Kidney glomerular epithelial cell (primary cell): ENCODE data around the gene SPATS2L.
A peak's percentile ranks its signal among the peaks of the same experiment; 100 is the strongest.

Experiments used
- DNase-seq: peaks from one replicate; lab custom pipeline; 2025; lab: John Stamatoyannopoulos, UW

The SPATS2L gene, protein sequence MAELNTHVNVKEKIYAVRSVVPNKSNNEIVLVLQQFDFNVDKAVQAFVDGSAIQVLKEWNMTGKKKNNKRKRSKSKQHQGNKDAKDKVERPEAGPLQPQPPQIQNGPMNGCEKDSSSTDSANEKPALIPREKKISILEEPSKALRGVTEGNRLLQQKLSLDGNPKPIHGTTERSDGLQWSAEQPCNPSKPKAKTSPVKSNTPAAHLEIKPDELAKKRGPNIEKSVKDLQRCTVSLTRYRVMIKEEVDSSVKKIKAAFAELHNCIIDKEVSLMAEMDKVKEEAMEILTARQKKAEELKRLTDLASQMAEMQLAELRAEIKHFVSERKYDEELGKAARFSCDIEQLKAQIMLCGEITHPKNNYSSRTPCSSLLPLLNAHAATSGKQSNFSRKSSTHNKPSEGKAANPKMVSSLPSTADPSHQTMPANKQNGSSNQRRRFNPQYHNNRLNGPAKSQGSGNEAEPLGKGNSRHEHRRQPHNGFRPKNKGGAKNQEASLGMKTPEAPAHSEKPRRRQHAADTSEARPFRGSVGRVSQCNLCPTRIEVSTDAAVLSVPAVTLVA

DNA sequence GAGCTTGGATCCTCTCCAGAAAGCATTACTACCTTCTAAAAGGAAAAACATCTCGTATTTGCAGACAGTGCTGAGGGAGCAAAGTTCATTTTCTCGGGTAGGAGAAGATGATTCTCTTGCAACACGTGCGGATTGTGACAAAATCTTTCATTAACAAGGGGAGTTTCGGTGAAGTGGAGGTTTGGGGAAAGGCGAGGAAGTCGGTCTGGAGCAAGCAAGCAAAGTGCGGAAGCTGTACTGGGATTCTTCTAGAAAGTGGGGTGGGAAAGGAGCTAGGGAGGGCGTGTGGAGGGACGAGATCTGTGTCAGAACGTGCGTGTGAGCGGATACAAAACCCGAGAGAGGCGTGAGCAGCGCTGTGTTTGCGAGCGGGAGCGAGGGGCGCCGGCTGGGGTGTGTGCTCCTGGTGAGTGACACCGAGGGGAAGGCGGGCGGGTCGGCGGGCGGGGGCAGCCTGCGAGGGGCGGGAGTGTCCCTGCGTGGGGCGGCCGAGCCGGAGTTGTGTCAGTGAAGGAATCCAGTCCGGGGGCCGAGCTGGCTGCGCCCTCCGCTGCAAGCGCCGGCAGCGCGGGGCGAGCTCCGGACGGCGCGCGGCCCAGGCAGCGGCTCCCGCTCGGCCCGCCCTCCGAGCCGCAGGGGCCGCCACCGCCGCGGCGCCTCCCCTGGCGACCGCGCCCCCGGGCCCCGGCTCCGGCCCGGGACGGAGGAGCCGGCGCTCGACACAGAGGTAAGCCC lies at the start of gene SPATS2L:
TSS of gene SPATS2L (plus strand) at position 498 of the 735 bp plus-strand sequence. CDS start 82,552 bp downstream, outside the sequence.
- DNase-seq: peak; percentile 81

DNA sequence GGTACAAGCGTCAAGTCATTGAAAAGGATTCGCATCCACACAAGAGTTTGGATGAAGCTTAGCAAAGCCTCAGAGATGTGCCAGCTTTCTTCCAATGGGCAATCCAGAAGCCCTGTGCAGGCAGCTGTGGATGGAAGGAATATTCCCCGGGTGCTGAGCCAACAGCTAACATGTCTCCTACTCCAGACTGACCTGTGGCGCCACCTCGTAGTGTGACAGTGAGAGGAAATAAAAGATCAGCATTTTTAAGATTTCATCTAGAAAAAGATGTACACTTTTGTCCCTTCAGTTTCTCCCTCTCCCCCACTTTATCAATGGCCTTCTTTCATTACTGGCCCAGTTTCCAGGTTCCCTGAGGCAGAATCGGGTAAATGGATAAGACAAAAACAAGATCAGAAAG lies 48.9 kb upstream of the SPATS2L start:
- no peak for DNase-seq

DNA sequence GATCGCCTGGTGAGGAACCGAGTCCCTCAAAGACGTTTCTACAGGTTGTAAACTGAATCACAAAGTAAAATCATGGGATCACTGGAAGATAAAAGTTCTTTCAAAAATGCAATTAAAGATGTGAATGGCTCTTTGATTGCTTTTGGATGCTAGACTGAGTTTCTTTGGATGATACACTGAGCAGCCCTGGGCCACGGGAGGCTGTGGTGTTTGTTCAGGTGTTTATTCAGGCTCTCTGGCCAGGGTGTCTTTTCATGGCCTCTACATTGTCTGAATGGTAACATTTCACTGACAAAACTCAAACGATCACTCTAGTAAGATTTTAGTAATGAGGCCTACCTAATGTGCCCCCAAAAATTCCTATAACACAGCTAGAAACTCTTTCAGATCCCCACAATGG lies 48.4 kb upstream of the SPATS2L start:
- no peak for DNase-seq

DNA sequence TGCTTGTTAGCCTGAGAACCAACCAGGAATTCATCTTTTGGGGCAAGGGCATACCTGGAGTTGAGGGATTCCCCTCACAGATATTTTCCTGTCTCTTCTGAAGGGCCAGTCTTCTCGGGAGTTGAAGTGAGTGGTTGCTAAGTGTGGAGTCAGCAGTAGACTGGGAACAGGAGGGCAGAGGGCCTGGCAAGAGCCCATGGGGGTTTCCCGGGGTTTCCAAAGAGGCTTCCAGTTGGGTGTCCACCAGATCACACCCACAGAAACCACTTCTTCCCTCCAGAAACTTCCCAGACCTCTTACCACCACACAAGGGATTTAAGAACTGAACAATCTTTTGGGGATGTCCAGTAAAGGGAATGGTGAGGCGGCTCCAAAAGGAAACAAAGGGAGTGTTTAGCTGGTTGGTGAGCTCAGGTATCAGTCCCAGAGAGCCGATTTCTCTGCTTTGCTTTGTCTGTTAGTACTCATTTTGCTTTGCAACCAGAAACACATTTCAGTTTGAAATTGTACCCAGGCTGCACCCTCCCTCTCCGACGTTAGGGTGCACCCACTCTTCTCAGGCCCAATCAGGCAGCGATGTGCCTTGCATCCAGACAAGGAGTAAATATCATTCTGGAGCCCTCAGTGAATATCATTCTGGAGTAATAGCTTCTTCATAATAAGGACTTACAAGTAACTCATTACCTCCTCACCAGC lies 47.5 kb upstream of the SPATS2L start:
- no peak for DNase-seq

DNA sequence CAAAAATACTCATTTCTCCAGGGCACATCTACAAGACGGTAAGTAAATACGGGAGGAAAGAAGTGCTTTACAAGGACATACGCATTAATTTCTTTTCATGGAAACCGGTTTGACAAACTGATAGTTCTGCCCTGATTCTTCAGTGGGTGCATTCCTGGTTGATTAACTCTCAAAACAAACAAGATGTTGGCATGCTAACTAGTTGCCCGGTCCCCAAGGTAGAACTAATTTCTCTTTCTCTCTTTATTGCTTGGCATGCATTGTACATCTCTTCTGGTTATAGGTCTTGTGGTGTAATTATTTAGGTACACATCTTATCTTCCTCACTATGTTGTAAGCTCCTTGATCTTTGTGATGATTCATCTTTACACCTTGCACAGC lies 46.9 kb upstream of the SPATS2L start:
- no peak for DNase-seq

DNA sequence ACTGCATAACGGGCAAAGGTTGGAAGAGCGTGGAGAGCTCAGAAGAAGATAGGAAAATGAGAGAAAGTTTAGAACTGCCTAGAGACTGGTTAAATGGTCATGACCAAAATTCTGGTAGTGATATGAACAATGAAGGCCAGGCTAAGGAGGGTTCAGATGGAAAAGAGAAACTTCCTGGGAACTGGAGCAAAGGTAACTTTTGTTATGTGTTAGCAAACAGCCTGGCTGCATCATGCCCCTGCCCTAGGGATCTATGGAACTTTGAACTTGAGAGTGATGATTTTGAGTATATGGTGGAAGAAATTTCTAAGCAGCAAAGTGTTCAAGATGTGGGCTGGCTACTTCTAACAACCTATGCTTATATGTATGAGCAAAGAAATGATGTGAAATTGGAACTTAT lies 44.4 kb upstream of the SPATS2L start:
- no peak for DNase-seq

DNA sequence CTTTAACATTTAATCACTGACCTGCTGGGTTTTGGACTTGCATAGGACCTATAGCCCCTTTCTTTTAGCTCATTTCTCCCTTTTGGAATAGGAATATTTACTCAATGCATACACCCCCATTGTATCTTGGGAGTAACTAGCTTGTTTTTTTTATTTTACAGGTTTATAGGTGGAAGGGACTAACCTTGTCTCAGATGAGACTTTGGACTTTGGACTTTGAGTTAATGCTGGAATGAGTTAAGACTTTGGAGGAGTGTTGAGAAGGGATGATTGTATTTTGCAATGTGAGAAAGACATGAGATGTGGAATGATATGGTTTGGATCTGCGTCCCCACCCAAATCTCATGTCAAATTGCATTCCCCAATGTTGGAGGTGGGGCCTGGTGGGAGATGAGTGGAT lies 43.2 kb upstream of the SPATS2L start:
- DNase-seq: no peak

DNA sequence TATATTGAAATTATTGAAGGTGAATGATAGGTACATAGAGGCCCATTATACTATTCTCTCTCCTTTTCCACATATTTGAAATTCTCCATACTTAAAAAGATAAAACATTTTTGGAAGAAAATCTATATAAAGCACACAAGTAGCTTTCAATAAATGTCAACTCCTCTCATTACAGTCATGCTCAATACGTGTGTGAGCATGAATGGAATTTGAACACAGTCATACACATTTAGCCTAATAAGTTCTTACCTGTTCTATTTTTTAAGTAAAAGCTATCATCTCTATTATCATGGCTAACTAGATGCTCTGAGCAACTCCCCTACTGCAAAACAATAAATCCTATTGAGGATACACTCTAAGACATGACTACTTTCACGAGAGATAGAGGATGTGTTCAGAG lies 41.9 kb upstream of the SPATS2L start:
- no peak for DNase-seq

DNA sequence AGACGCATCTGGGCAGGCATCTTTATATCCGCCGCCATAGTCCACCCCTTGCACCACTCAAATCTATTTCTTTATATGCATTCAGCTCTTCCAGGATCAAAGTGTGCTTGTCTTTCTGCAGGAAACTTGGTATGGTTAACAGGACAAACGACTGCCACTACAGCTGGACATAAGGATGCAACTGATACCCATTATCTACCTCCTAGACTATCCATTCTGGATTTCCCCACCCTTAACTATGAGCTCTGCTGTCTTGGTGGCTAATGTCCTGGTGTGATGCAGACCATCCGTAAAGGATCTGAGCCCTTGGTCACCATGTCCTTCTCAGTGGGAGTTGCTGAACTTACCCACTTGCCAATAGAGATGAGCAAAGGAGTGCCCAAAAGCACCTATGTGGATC lies 40.1 kb upstream of the SPATS2L start:
- no peak for DNase-seq

DNA sequence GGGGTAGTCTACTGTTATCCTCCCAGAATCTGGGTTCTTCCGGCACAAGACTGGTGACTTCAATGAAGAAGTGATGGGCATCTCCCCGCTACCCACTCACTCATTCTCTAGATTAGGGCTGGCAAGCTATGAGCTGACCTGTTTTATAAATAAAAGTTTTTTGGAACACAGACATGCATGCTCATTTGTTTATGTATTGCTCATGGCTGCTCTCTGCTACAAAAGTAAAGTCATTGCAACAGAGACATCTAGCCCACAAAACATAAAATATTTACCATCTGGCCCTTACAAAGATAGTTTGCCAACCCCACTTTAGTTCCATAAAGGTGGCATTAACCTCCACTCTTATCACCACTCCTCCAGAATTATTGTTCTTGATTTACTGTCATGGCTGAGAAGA lies 39.1 kb upstream of the SPATS2L start:
- no peak for DNase-seq

DNA sequence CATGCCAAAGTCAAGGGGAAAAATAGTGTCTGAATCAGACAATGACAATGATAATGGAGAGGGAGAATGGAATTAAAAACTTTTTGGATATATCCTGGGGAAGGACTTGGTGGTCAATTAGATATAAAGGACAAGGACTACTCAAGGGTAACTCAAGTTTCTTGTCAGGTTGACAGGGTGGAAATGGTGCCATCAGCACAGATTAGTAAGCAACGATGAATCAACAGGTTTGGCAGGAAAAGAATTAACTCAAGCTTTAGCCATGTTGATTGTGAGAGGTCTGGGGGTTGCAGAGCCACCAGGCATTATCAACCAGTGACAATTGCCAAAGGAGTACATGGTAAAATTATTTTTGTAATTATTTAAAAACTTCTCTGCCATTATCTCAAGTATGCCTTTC lies 35.8 kb upstream of the SPATS2L start:
- no peak for DNase-seq

DNA sequence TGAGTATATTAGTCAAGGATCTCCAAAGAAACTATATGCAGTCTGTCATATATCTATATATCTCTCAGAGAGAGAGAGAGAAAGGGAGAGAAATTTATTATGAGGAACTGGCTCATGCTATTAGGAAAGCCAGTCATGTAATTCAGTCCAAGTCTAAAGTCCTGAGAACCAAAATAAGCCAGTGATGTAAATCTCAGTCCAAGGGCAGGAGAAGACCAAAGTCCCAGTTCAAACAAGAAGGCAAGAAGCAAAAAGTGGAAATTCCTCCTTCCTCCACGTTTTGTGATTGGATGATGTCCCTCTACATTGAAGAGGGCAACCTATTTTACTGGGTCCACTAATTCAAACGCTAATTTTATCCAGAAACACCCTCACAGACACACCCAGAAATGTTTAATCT lies 34.2 kb upstream of the SPATS2L start:
- DNase-seq: no peak

DNA sequence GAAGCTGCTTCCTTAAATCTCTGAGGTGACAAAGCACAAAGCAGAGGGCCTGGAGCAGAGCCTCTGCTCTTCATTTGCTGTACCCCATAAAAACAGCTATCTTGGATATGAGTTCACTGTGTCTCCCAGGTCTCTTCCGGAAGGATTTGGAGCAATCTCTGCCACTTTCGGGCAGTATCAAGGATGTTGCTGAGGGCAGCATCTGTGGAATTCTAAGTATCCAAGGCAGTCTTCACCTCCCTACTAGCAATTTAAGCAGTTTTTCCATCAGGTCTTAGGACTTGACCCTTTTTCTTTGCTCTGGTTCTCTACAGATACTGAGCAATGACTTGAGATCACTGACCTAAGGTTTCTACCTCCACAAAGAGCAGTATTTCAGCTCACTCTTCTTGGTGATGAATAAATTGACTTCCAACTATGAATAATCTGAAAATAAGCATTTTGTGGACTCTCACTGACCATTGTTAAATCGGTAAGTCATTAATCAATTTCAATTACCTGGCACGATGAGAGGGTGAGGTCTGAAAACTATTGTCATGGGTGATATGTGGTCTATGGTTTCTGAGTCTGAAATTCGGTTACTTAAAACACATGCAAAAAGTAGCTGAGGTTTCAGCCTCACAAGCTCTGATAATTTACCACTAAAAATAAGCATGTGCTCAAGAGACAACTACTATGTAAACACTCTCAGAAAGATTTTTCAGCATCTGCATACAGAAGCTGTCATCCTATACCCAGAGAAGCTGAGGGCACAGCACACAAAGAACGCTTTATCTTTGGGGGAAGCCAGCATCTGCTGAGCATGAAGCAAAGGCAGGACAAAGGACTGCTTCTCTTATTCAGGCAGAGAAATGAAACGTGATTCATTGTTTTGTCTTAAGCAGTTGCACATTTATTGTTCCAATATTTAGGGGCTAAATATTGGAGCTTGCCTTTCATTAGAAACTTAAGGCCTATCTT lies 32.1 kb upstream of the SPATS2L start:
- DNase-seq: no peak

DNA sequence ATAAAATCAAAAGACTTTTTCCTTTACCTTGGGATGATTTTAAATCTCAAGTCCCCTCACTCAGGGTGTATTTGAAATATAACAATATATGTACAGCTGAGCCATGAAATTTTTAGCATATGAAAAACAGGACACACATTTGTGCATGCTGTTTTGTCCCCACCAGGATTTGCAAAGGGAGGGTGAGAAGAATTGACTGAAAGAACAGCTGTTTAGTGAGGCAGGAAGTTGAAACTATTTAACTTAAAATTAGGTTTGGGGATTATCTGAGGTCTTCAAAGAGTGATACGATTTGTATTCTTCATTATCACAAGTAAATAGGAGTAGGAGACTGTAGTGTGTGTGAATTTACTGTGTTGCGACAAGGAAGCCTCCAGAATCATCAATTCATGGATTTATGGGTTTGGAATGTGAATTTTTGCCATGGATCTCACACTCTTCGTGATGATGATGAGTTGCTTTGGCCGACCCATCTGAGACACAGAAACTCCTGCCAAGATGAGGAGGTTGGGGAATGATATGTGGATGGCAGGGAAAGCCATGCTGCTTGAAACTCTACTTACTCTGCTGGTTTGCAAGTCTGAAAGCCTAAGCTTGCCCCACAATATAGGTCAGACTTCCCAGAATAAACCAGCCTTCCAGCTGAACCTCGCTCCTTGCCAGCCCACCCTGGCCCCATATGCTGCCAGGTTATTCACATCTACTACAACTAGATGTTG lies 31.0 kb upstream of the SPATS2L start:
- DNase-seq: no peak

DNA sequence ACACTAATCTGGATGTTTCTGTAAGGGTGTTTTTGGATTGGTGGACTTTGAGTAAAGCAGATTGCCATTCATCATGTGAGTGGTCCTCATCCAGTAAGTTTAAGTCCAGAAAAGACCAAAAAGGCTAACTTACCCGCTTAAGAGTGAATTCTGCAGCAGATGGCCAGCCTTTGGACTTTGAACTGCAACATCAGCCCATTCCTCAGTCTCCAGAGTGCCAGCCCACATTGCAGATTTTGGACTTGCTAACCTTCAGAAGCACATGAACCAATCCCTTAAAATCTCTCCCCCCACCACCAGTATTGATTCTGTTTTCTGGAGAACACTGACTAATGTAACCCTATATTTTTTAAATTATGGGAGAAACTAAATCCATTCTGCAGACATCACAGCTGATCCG lies 30.0 kb upstream of the SPATS2L start:
- DNase-seq: no peak

DNA sequence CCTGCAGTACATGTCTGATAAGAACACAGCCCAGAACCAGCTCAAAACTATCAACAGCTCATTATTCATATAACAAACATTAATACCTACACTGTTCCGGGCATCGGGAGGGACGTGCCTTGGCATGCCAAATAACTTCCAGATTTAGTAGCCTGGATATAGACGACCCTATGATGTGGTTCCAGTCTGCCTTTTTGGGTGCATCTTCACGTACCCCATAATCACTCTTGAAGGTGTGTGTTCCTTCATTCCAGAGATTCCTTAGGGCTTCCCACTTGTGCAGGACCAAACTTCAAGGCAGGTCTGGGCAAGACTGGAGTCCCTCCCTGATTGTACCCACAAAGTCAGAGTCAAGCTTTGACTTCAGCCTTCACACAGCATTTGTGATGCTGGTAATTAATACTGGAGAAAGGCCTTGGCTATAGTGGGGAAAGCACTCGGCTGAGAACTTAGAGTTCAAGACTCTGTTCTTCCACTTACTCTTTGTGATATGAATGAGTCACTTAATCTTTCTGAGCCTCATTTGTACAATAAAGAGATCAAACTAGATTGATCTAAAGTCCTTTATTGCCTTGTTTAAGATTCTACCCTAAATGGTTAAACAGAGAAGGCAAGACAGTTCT lies 27.7 kb upstream of the SPATS2L start:
- no peak for DNase-seq

DNA sequence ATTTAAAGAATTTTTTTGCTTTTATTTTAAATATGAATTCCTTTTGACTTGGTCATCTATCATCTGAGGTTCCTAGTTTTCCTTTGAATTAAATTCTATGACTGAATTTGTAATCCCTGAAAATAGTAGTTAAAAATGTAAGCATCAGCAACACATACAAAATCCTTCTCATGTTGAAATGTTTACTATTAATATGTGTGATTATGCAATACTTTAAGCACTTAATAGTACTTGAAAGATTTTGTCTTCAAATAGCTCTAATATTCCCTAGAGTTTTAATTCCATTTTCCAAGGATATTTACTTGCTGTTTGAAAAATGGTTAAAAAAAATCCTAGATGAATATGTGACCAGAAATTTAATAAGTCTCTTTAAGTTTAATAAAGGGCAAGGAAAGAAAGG lies 26.6 kb upstream of the SPATS2L start:
- no peak for DNase-seq

DNA sequence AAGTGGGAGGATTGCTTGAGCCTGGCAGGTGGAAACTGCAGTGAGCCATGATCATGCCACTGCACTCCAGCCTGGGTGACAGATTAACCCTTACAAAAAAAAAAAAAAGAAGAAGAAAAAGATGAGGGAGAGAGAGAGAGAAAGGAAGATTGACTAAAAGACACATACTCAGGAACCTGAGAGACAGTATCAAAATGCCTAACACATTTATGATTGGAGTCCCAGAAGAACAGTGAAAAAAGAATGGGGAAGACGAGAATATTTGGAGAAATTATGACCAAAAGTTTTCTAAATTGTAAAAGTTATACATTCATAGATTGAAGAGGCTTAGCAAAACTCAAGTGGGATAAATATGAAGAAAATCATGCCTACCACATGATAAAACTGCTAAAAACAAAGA lies 19.9 kb upstream of the SPATS2L start:
- no peak for DNase-seq

DNA sequence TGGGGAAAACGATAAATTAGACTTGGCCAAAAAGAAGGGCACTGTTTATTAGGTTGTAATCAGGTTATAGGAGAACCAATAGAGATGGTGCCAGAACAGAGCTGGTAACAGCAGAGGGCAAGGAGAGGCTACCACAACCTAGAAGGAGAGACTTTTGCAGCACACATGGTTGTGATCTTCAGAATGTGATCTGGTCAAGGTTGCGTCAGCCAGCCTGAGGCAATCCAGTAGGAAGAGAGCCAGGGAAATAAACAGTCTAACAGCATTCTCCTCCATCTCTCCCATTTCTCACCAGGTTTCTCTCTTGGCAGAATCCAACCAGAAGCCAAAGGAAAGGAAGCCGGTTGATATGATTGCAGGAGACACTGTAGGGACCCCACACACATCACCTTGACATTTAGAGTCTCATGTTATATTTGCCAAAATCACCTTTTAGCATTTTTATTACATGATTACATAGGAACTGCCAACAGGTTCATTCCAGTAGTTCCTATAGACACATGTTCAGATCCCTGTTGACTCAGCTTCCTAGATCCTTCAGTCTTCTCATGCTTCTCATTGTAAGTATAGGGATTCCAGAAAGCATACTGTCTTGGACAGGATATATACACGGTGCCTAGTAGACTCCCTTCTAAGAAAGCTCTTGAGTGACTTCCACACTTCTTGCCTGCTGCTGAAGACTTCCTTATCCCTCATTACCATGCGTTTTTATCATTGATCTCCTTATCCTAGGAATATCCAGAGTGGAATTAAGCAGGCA lies 17.6 kb upstream of the SPATS2L start:
- DNase-seq: no peak

DNA sequence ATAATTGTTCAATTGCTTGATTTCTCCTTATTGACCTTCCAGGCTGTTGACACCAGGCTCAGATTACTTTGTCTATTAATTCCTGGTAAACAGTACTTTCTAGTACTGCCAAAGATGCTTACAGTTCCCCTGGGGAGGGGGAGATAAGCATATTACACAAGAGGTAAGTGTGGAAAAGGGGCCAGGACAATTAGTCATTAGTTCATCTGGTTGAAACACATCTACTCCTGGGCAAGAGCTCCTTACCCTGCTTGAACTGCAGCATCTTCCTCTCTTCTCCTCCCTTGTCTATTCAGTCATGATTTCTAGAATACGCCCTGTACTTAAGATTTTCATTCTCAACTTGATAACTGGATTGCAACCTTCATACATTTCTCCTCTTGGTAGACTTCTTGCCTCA lies 10.4 kb upstream of the SPATS2L start:
- DNase-seq: no peak
